ENCODE data around the gene SLC17A9.

The SLC17A9 gene

GRCh38 chr20:62961310-62961783 lies 8.8 kb downstream of the SLC17A9 start:
- no peaks in the 10 kb centered on the region for H3K36me3 ChIP-seq (ENCODE audit: insufficient read depth, low read length)
- no peak for DNase-seq (ENCODE audit: low read depth, low spot score)
- no peak overlapping the region for H3K4me3 ChIP-seq

GRCh38 chr20:62961799-62962198 lies 9.3 kb downstream of the SLC17A9 start:
- Histone ChIP-seq H3K4me3 (no peak overlapping the region), H3K9me3 (ENCODE audit: low read depth, low read length) (no peaks in the 10 kb centered on the region), H3K36me3 (ENCODE audit: insufficient read depth, low read length) (no peaks in the 10 kb centered on the region), H3K27ac (no peak overlapping the region), H3K9ac (ENCODE audit: insufficient read length) (no peak overlapping the region)
- DNase-seq (ENCODE audit: low read depth, low spot score), result no peak
- TF ChIP-seq POLR2AphosphoS5 (IDR thresholded peaks at IDR 0.05; ENCODE audit: borderline replicate concordance, low read depth, low read length), result no peak
- TF ChIP-seq FOXP2 (optimal IDR thresholded peaks at IDR 0.05; ENCODE audit: control extremely low read depth, extremely low read length, insufficient read depth), result no peak

More at GRCh38 chr20:62961310-62961783, 8.8 kb downstream of the SLC17A9 start:
- no peak overlapping the region for H3K9ac ChIP-seq (ENCODE audit: insufficient read length)
- no peaks in the 10 kb centered on the region for H3K9me3 ChIP-seq (ENCODE audit: low read depth, low read length)
- TF ChIP-seq POLR2AphosphoS5 (IDR thresholded peaks at IDR 0.05; ENCODE audit: borderline replicate concordance, low read depth, low read length), result no peak
- no peak for TF ChIP-seq EZH2 (IDR thresholded peaks at IDR 0.05)
- TF ChIP-seq FOXP2 (optimal IDR thresholded peaks at IDR 0.05; ENCODE audit: control extremely low read depth, extremely low read length, insufficient read depth), result no peak
- H3K27ac ChIP-seq, result no peak overlapping the region

- Histone ChIP-seq H3K4me3 (no peak overlapping the region), H3K36me3 (ENCODE audit: insufficient read depth, low read length) (no peaks in the 10 kb centered on the region), H3K27ac (no peak overlapping the region), H3K9me3 (ENCODE audit: low read depth, low read length) (no peaks in the 10 kb centered on the region), H3K9ac (ENCODE audit: insufficient read length) (no peak overlapping the region)
- DNase-seq (ENCODE audit: low read depth, low spot score), result no peak
- no peak for TF ChIP-seq POLR2AphosphoS5 (IDR thresholded peaks at IDR 0.05; ENCODE audit: borderline replicate concordance, low read depth, low read length)
- no peak for TF ChIP-seq EZH2 (IDR thresholded peaks at IDR 0.05)
- no peak for TF ChIP-seq FOXP2 (optimal IDR thresholded peaks at IDR 0.05; ENCODE audit: control extremely low read depth, extremely low read length, insufficient read depth)
These were observed 9.8 kb downstream of the SLC17A9 start for GRCh38 chr20:62962221-62962879.

DNA sequence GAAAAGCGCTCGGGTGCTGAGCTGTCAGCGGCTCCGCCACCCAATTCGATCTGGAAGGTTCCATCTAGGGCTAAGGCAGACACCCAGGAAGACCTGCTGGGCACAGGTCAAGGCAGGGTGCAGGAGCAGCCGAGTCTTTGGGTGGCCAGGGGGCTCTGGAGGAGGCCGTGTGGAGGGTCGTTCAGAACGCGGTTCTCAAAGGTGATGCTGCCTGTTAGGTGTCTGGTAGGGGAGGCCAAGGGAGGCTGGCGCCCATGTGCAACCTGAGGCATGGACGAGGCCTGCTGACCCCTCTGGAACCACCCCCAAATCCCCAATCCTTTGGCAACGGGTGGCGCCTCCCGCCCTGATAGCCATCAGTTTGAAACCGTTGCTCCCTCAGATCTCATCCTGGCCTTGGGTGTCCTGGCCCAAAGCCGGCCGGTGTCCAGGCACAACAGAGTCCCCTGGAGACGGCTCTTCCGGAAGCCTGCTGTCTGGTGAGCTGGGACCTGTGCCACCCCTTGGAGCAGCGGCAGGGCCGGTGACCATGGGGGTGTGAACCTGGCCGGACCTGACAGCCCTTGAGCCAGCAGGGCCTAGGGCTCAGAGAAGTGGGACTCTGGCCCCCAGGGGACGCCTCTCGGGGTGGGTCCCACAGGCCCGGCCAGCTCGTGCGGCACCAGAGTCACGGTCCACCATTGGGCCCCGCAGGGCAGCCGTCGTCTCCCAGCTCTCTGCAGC lies 10.5 kb downstream of the SLC17A9 start:
- Histone ChIP-seq H3K4me3 (no peak overlapping the region), H3K36me3 (ENCODE audit: insufficient read depth, low read length) (no peaks in the 10 kb centered on the region), H3K9me3 (ENCODE audit: low read depth, low read length) (no peaks in the 10 kb centered on the region), H3K9ac (ENCODE audit: insufficient read length) (no peak overlapping the region), H3K27ac (no peak overlapping the region)
- no peak for DNase-seq (ENCODE audit: low read depth, low spot score)
- TF ChIP-seq FOXP2 (optimal IDR thresholded peaks at IDR 0.05; ENCODE audit: control extremely low read depth, extremely low read length, insufficient read depth), result no peak
- TF ChIP-seq EZH2 (IDR thresholded peaks at IDR 0.05), result no peak
- no peak for TF ChIP-seq POLR2AphosphoS5 (IDR thresholded peaks at IDR 0.05; ENCODE audit: borderline replicate concordance, low read depth, low read length)

DNA sequence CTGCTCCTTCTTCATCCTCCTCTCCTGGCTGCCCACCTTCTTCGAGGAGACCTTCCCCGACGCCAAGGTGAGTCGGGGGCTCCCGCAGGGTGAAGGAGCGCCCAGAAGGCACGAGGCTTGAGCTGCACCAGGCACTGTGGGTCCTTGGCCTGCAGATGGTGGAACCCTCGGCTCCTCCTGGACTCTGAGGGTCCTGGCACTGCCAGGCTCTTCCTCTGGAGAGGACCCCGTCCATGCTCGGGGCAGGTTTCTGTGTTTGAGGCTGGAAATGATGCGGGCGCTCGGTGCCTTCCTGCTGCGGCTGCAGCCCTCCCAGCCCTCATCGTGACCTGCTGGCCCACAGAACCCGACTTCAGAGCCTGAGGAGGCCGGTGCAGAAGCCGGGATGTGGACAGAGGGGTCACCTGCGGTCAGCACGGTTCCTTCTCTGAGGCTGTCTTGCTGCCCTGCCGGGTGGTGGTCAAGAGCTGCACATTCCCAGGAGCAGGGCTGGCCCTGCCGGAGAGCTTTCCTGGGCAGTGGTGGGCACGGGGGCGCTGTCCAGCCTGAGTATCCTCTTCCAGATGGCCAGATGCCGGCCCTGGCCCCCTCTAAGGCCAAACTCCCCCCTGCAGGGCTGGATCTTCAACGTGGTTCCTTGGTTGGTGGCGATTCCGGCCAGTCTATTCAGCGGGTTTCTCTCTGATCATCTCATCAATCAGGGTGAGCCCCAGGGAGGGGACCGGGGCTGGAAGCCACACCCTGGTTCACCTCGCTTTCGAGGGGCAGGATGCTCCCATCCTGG lies 11.3 kb downstream of the SLC17A9 start:
- no peak for TF ChIP-seq POLR2AphosphoS5 (IDR thresholded peaks at IDR 0.05; ENCODE audit: borderline replicate concordance, low read depth, low read length)
- TF ChIP-seq EZH2 (IDR thresholded peaks at IDR 0.05), result no peak
- no peak for TF ChIP-seq FOXP2 (optimal IDR thresholded peaks at IDR 0.05; ENCODE audit: control extremely low read depth, extremely low read length, insufficient read depth)
- no peak overlapping the region for H3K9ac ChIP-seq (ENCODE audit: insufficient read length)
- no peak overlapping the region for H3K27ac ChIP-seq
- no peaks in the 10 kb centered on the region for H3K36me3 ChIP-seq (ENCODE audit: insufficient read depth, low read length)
- DNase-seq (ENCODE audit: low read depth, low spot score), result no peak
- H3K4me3 ChIP-seq, result no peak overlapping the region
- H3K9me3 ChIP-seq (ENCODE audit: low read depth, low read length), result no peaks in the 10 kb centered on the region

DNA sequence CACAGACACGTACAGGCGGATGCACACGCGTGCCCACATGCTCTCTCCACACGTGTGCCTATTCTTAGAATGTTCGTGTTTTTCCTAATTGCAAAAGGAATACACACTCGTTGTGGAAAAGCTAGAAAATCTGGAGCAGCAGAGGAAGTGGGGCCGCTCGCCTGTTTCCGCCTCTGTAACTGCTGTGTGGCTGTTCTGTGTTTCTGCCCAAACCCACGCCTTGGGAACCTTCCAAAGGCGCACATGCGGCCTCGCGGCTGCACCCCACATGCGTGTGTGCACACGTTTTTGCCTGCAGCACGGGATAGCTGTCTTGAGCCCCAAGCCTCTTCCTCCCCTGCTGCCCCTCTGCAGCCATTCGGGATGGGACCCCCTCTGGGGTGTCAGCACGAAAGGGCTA lies 12.2 kb downstream of the SLC17A9 start:
- Histone ChIP-seq H3K27ac (no peak overlapping the region), H3K9ac (ENCODE audit: insufficient read length) (no peak overlapping the region), H3K36me3 (ENCODE audit: insufficient read depth, low read length) (no peaks in the 10 kb centered on the region), H3K4me3 (no peak overlapping the region), H3K9me3 (ENCODE audit: low read depth, low read length) (no peaks in the 10 kb centered on the region)
- TF ChIP-seq POLR2AphosphoS5 (IDR thresholded peaks at IDR 0.05; ENCODE audit: borderline replicate concordance, low read depth, low read length), result no peak
- no peak for TF ChIP-seq FOXP2 (optimal IDR thresholded peaks at IDR 0.05; ENCODE audit: control extremely low read depth, extremely low read length, insufficient read depth)
- no peak for TF ChIP-seq EZH2 (IDR thresholded peaks at IDR 0.05)
- DNase-seq (ENCODE audit: low read depth, low spot score), result no peak

DNA sequence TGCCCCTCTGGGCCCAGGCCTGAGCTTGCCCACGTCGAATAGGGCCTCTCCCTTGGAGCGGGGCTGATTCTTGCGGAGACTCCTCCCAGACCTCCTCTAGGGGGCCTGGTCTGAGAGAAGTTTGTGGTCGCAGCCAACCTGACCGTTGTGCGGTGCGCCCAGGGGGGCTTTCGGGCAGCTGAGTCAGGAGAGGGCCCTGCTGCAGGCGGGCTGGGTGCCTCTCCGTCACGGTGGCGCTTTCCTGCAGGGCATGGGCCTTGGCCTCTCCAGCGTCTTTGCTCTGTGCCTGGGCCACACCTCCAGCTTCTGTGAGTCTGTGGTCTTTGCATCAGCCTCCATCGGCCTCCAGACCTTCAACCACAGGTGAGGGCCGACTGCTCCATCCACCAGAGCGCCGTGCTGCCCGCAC lies 12.9 kb downstream of the SLC17A9 start:
- H3K9me3 ChIP-seq (ENCODE audit: low read depth, low read length), result no peaks in the 10 kb centered on the region
- TF ChIP-seq EZH2 (IDR thresholded peaks at IDR 0.05) (no peak), POLR2AphosphoS5 (IDR thresholded peaks at IDR 0.05; ENCODE audit: borderline replicate concordance, low read depth, low read length) (no peak), FOXP2 (optimal IDR thresholded peaks at IDR 0.05; ENCODE audit: control extremely low read depth, extremely low read length, insufficient read depth) (no peak)
- H3K36me3 ChIP-seq (ENCODE audit: insufficient read depth, low read length), result no peaks in the 10 kb centered on the region
- no peak overlapping the region for H3K27ac ChIP-seq
- H3K9ac ChIP-seq (ENCODE audit: insufficient read length), result no peak overlapping the region
- H3K4me3 ChIP-seq, result no peak overlapping the region
- no peak for DNase-seq (ENCODE audit: low read depth, low spot score)

Measured in SK-N-MC (cell line).